Lung (tissue), 12 donors: Measurements from ENCODE around the gene GIT2. TPM values are rescaled to one million over a fixed set of nuclear protein-coding genes. Genes with fewer than 3 reads are reported as not detected.

Experiments
- ATAC-seq: fragments of 200-7000 bp; cut with Tn5 transposase; one replicate; pipeline ENCODE4 v1.9.1; 2020; ENCODE audit warnings: moderate number of reproducible peaks; ENCODE audit not compliant: insufficient read depth, low FRiP score
- DNase-seq, 3 donors: peaks; one replicate each; pipeline ENCODE4 v3.0.0-alpha.2; 2013 to 2017
- H3K27ac ChIP-seq, 2 donors: one replicate each; pipeline ENCODE4 v1.5.1; 2013; ENCODE audit warnings: mild to moderate bottlenecking in 2 of 2, moderate library complexity in 2 of 2, control low read depth in 1 of 2, inconsistent platforms in 1 of 2, low read depth in 1 of 2, low read length in 1 of 2
- H3K27me3 ChIP-seq, 3 donors: one replicate each; pipeline ENCODE4 v1.5.1; 2013; ENCODE audit warnings: low read length in 2 of 3; ENCODE audit not compliant: control insufficient read depth in 3 of 3, insufficient read depth in 3 of 3
- H3K36me3 ChIP-seq, 4 donors: one replicate each; pipeline ENCODE4 v1.5.1; 2013; ENCODE audit warnings: low read length in 4 of 4, mild to moderate bottlenecking in 1 of 4, moderate library complexity in 1 of 4; ENCODE audit not compliant: control insufficient read depth in 4 of 4, insufficient read depth in 4 of 4
- H3K4me1 ChIP-seq, 5 donors: one replicate each; pipeline ENCODE4 v1.5.1; 2013; ENCODE audit warnings: low read length in 5 of 5, mild to moderate bottlenecking in 2 of 5, moderate library complexity in 1 of 5; ENCODE audit not compliant: control insufficient read depth in 5 of 5, insufficient read depth in 5 of 5
- H3K4me3 ChIP-seq: one replicate; pipeline ENCODE4 v1.5.1; 2013; ENCODE audit warnings: mild to moderate bottlenecking, control low read depth, moderate library complexity
- H3K9ac ChIP-seq, 2 donors: one replicate each; pipeline ENCODE4 v1.5.1; 2013; ENCODE audit warnings: low read length in 2 of 2, control low read depth in 1 of 2; ENCODE audit not compliant: insufficient read depth in 1 of 2
- H3K9me3 ChIP-seq, 4 donors: one replicate each; pipeline ENCODE4 v1.5.1; 2013; ENCODE audit warnings: low read length in 3 of 4, mild to moderate bottlenecking in 1 of 4, moderate library complexity in 1 of 4; ENCODE audit not compliant: control insufficient read depth in 4 of 4, insufficient read depth in 3 of 4
- WGBS, 2 donors: extraction: QIAGEN DNeasy Blood & Tissue Kit; methylation state at CpG; one replicate each; pipeline ENCODE4 v1.1.7; 2013; 5-methylcytosine and 5-hydroxymethylcytosine counted together
- polyA plus RNA-seq, 2 donors: library from polyadenylated mRNA; stranded (reverse); fragments of 200-250 nt; gene quantifications; one replicate each; pipeline ENCODE4 v1.2.1, GENCODE V29; 2013
- total RNA-seq, 2 donors: library from RNA; depleted of rRNA in 1 of 2; stranded (reverse); fragments of >200 nt in 1 of 2; gene quantifications; one replicate each; pipeline ENCODE4 v1.2.1, GENCODE V29; 2014 to 2021
- TF ChIP-seq, protein P1 (sequence below): IDR thresholded peaks from 2 replicates; pipeline ENCODE4 v1.5.1; 2012; ENCODE audit warnings: mild to moderate bottlenecking; ENCODE audit errors: control extremely low read depth, extremely low read depth
- donor health status: control.
- donor health status: control.
- donor health status: Bipolar disorder and iron deficiency.
- donor health status: healthy.
- donor health status: DM: yes; HTN: yes; CAD: no.

Gene GIT2
- total and polyA plus RNA-seq, 4 donors = 13.5 to 75.8 (median 40.1) TPM

DNA sequence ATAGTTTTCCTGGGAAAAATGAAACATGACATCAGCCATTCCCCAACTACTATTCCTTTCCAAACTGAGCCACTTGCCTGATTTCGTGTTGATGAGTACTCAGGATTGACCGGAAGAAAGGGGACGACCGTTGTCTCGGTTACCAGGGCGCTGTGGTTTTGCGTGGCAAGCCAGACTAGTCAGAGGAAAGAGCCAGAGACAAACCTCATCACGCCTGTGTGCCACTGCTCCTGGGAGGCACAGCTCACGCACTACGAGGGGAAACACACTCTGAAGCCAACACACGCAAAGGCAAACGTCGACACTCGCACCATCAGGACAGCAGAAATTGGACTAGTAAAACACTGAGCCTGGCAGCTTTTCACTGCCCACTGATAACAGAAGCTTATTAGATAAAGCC is 35.0 kb downstream of the GIT2 start:
- H3K4me1 ChIP-seq = no peaks in the 10 kb centered on the region
- peak overlapping the region in 1 of 2 donors; percentile 72 for H3K27ac ChIP-seq
- TF ChIP-seq, protein P1, sequence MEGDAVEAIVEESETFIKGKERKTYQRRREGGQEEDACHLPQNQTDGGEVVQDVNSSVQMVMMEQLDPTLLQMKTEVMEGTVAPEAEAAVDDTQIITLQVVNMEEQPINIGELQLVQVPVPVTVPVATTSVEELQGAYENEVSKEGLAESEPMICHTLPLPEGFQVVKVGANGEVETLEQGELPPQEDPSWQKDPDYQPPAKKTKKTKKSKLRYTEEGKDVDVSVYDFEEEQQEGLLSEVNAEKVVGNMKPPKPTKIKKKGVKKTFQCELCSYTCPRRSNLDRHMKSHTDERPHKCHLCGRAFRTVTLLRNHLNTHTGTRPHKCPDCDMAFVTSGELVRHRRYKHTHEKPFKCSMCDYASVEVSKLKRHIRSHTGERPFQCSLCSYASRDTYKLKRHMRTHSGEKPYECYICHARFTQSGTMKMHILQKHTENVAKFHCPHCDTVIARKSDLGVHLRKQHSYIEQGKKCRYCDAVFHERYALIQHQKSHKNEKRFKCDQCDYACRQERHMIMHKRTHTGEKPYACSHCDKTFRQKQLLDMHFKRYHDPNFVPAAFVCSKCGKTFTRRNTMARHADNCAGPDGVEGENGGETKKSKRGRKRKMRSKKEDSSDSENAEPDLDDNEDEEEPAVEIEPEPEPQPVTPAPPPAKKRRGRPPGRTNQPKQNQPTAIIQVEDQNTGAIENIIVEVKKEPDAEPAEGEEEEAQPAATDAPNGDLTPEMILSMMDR = no peak
- DNase-seq (no peak), ATAC-seq (no peak)
- no peaks in the 10 kb centered on the region for H3K9me3 ChIP-seq
- no peak overlapping the region for H3K9ac ChIP-seq
- peaks cover 11 to 43% (median 22%) of the 10 kb centered on the region in 4 donors for H3K36me3 ChIP-seq
- no peak overlapping the region for H3K4me3 ChIP-seq
- no peaks in the 10 kb centered on the region for H3K27me3 ChIP-seq
- 73 to 78% methylated on average over 14 of the region's 14 CpGs for whole genome bisulfite sequencing, 2 donors

DNA sequence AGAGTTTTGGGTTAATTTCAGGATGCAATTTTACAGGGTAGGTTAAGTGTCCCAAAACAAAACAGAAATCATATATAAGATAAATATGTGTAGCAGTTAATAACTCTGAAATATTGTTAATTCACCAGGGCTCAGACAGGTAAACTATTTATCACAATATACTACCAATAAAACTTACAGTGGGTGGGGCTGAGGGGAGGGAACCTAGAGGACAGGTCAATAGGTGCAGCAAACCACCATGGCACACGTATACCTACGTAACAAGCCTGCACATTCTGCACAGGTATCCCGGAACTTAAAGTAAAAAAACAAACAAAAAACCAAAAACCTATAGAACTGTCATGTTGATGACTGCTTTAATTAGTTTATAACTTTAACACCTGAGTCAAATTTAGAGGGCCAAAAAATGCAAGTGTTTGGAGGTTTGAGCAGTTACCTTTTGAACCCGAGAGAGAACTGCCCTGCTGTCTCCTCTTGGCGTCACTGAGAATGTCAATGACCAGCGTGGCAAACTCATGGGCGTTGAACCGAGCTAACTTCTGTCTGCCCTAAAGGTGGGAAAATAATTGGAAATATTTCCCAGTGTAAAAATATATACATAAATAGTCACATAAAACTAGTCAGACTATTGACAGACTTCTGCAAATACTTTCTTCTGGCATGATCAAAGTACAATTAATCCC is 36.6 kb downstream of the GIT2 start:
- H3K9me3 ChIP-seq = no peaks in the 10 kb centered on the region
- DNase-seq (no peak), ATAC-seq (no peak)
- no peak overlapping the region for H3K9ac ChIP-seq
- H3K27me3 ChIP-seq = no peaks in the 10 kb centered on the region
- H3K27ac ChIP-seq = no peak overlapping the region
- WGBS, 2 donors = 97 to 98% methylated on average over 8 of the region's 8 CpGs
- H3K4me3 ChIP-seq = no peak overlapping the region
- TF ChIP-seq, protein P1 = no peak
- peaks cover 11 to 35% (median 17%) of the 10 kb centered on the region in 4 donors for H3K36me3 ChIP-seq
- no peaks in the 10 kb centered on the region for H3K4me1 ChIP-seq

DNA sequence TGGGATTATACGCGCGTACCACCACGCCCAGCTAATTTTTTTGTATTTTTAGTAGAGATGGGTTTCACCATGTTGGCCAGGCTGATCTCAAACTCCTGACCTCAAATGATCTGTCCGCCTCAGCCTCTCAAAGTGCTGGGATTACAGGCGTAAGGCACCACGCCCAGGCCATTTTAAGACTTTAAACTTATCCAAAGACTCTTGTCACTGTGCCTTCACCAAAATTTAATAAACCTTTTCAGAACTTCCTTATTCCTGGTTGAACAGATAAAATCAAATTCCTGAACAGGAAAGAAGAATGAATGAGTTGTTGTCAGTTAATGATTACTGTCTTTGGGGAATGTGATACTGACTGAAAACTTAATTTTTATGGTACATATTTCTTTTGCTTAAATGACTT is 37.8 kb downstream of the GIT2 start:
- Histone ChIP-seq H3K9ac (no peak overlapping the region), H3K4me1 (peaks cover 0 to 1% (median 0%) of the 10 kb centered on the region in 5 donors), H3K36me3 (peaks cover 11 to 38% (median 15%) of the 10 kb centered on the region in 4 donors), H3K27me3 (no peaks in the 10 kb centered on the region), H3K4me3 (no peak overlapping the region), H3K27ac (no peak overlapping the region), H3K9me3 (no peaks in the 10 kb centered on the region)
- ATAC-seq (no peak), DNase-seq (no peak)
- TF ChIP-seq, protein P1 = no peak
- WGBS, 2 donors = 98% methylated on average over 7 of the region's 7 CpGs
